ENCODE measurements around the gene ARID4B. TPM values are rescaled to one million over a fixed set of nuclear protein-coding genes. Genes with fewer than 3 reads are reported as not detected.

ARID4B gene
- total RNA-seq, 1 donor from 2014 or later: 68.8 TPM

DNA sequence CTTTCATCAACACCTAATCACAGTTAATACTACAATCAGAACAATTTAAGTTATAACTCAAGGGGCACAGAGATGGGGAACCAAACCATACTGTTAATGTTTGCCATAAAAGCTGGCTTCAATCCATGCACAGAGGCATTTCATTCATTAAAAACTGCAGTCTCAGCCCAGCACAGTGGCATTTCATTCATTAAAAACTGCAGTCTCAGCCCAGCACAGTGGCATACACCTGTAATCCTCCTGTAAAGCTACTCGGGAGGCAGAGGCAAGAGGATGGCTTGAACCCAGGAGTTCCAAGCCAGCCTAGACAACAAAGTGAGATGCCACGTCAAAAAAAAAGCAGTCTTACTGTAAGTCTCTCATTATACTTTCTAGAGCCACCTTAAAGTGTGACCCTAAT, 29.2 kb downstream of the ARID4B start:
- Mint-ChIP-seq H3K4me1 (ENCODE audit: low read depth) (peaks cover 14% of the 10 kb centered on the region), H3K4me3 (ENCODE audit: low read depth) (no peak overlapping the region), H3K36me3 (ENCODE audit: insufficient read depth) (peaks cover 12% of the 10 kb centered on the region), H3K27ac (no peak overlapping the region), H3K9me3 (ENCODE audit: low read depth) (peaks cover 13% of the 10 kb centered on the region), H3K27me3 (no peaks in the 10 kb centered on the region)
- TF ChIP-seq, protein P1, sequence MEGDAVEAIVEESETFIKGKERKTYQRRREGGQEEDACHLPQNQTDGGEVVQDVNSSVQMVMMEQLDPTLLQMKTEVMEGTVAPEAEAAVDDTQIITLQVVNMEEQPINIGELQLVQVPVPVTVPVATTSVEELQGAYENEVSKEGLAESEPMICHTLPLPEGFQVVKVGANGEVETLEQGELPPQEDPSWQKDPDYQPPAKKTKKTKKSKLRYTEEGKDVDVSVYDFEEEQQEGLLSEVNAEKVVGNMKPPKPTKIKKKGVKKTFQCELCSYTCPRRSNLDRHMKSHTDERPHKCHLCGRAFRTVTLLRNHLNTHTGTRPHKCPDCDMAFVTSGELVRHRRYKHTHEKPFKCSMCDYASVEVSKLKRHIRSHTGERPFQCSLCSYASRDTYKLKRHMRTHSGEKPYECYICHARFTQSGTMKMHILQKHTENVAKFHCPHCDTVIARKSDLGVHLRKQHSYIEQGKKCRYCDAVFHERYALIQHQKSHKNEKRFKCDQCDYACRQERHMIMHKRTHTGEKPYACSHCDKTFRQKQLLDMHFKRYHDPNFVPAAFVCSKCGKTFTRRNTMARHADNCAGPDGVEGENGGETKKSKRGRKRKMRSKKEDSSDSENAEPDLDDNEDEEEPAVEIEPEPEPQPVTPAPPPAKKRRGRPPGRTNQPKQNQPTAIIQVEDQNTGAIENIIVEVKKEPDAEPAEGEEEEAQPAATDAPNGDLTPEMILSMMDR (IDR thresholded peaks at IDR 0.05; ENCODE audit: unreplicated experiment): no peak
- DNase-seq (ENCODE audit: low spot score, unreplicated experiment): no peak

DNA sequence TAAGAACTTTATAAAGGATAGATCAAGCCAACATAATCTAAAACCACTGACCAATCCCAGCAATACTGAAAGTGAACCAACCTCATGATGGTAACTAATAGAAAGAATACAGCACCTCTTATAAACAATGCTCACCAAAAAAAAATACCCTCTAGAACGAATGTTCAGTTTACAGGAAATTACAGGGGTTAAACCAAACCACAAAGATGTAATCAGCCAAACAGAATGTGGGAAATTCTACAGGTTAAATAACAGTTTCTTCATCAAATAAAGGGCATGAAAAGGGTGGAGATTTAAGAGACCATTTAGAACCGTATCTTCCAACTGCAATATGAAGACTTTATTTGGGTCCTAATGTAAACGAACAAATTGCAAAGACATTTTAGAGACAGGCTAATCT, 30.4 kb downstream of the ARID4B start:
- Mint-ChIP-seq H3K27me3 (no peaks in the 10 kb centered on the region), H3K36me3 (ENCODE audit: insufficient read depth) (peaks cover 9% of the 10 kb centered on the region), H3K4me1 (ENCODE audit: low read depth) (peaks cover 17% of the 10 kb centered on the region), H3K9me3 (ENCODE audit: low read depth) (peaks cover 13% of the 10 kb centered on the region), H3K27ac (no peak overlapping the region), H3K4me3 (ENCODE audit: low read depth) (no peak overlapping the region)
- TF ChIP-seq, protein P1 (IDR thresholded peaks at IDR 0.05; ENCODE audit: unreplicated experiment): no peak
- no peak for DNase-seq (ENCODE audit: low spot score, unreplicated experiment)

GRCh38 chr1:235296729-235297128, 31.2 kb downstream of the ARID4B start:
- peaks cover 13% of the 10 kb centered on the region for H3K9me3 Mint-ChIP-seq (ENCODE audit: low read depth)

GRCh38 chr1:235295902-235296350, 32.1 kb downstream of the ARID4B start:
- TF ChIP-seq, protein P1 (IDR thresholded peaks at IDR 0.05; ENCODE audit: unreplicated experiment): no peak
- Mint-ChIP-seq H3K9me3 (ENCODE audit: low read depth) (peaks cover 13% of the 10 kb centered on the region), H3K27ac (peak overlapping the region; percentile 97), H3K27me3 (no peaks in the 10 kb centered on the region), H3K36me3 (ENCODE audit: insufficient read depth) (peaks cover 9% of the 10 kb centered on the region), H3K4me3 (ENCODE audit: low read depth) (peak overlapping the region; percentile 40), H3K4me1 (ENCODE audit: low read depth) (peaks cover 19% of the 10 kb centered on the region)
- no peak for DNase-seq (ENCODE audit: low spot score, unreplicated experiment)

More at GRCh38 chr1:235296729-235297128, 31.2 kb downstream of the ARID4B start:
- H3K36me3 Mint-ChIP-seq (ENCODE audit: insufficient read depth): peaks cover 9% of the 10 kb centered on the region
- TF ChIP-seq, protein P1 (IDR thresholded peaks at IDR 0.05; ENCODE audit: unreplicated experiment): no peak
- H3K27ac Mint-ChIP-seq: peak overlapping the region; percentile 67
- H3K4me1 Mint-ChIP-seq (ENCODE audit: low read depth): peaks cover 17% of the 10 kb centered on the region
- H3K27me3 Mint-ChIP-seq: no peaks in the 10 kb centered on the region
- DNase-seq (ENCODE audit: low spot score, unreplicated experiment): no peak
- H3K4me3 Mint-ChIP-seq (ENCODE audit: low read depth): no peak overlapping the region

GRCh38 chr1:235293322-235293942, 34.5 kb downstream of the ARID4B start:
- Mint-ChIP-seq H3K9me3 (ENCODE audit: low read depth) (peaks cover 13% of the 10 kb centered on the region), H3K4me3 (ENCODE audit: low read depth) (no peak overlapping the region), H3K27ac (peak overlapping the region; percentile 84), H3K4me1 (ENCODE audit: low read depth) (peaks cover 16% of the 10 kb centered on the region), H3K36me3 (ENCODE audit: insufficient read depth) (peaks cover 9% of the 10 kb centered on the region), H3K27me3 (no peaks in the 10 kb centered on the region)
- no peak for DNase-seq (ENCODE audit: low spot score, unreplicated experiment)
- TF ChIP-seq, protein P1 (IDR thresholded peaks at IDR 0.05; ENCODE audit: unreplicated experiment): no peak

Data from progenitor cell of endocrine pancreas (in vitro differentiated cells).